ENCODE data around the gene BCAS3.

DNA sequence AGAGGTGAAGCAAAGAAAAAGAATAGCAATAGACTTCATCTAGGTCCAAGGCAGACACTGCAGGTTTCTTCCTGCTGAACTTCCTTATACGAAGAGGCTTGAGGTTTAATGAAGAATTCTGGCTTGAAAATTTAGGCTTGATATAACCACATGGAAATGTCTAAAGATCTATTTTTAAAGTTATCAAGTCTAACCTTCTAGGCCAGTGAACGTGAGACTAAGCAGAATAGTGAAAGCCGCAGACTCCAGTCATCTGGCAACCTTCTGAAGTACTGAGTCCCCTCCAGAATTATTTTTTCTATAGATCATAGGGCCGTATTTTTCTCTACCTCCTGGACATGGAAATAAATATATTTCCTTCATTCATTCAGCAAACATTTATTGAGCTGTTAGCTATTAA lies 333.6 kb downstream of the BCAS3 start:
- TF ChIP-seq POLR2AphosphoS5 (IDR thresholded peaks at IDR 0.05) (no peak), EP300 (IDR thresholded peaks at IDR 0.05; ENCODE audit: low read depth) (no peak), POLR2A (IDR thresholded peaks at IDR 0.05) (no peak)
- TF ChIP-seq, protein P1, sequence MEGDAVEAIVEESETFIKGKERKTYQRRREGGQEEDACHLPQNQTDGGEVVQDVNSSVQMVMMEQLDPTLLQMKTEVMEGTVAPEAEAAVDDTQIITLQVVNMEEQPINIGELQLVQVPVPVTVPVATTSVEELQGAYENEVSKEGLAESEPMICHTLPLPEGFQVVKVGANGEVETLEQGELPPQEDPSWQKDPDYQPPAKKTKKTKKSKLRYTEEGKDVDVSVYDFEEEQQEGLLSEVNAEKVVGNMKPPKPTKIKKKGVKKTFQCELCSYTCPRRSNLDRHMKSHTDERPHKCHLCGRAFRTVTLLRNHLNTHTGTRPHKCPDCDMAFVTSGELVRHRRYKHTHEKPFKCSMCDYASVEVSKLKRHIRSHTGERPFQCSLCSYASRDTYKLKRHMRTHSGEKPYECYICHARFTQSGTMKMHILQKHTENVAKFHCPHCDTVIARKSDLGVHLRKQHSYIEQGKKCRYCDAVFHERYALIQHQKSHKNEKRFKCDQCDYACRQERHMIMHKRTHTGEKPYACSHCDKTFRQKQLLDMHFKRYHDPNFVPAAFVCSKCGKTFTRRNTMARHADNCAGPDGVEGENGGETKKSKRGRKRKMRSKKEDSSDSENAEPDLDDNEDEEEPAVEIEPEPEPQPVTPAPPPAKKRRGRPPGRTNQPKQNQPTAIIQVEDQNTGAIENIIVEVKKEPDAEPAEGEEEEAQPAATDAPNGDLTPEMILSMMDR (IDR thresholded peaks at IDR 0.05) = no peak

Measured in transverse colon (tissue), 4 donors.